Measurements from ENCODE around the gene RFC4. TPM values are rescaled to one million over a fixed set of nuclear protein-coding genes. Genes with fewer than 3 reads are reported as not detected.
"Not testable (repeated sequence)": the region's sequence is repeated elsewhere in the genome, so short reads cannot be mapped to it uniquely, and the experiment has no call there.

RFC4 gene, protein sequence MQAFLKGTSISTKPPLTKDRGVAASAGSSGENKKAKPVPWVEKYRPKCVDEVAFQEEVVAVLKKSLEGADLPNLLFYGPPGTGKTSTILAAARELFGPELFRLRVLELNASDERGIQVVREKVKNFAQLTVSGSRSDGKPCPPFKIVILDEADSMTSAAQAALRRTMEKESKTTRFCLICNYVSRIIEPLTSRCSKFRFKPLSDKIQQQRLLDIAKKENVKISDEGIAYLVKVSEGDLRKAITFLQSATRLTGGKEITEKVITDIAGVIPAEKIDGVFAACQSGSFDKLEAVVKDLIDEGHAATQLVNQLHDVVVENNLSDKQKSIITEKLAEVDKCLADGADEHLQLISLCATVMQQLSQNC
- 18.8 TPM for polyA plus RNA-seq (2012; ENCODE audit: insufficient read depth, insufficient read length, low read depth)

- H3K36me3 ChIP-seq = peaks cover 22% of the 10 kb centered on the region
- H3K27me3 ChIP-seq = no peaks in the 10 kb centered on the region
Measured at GRCh38 chr3:186806089-186807055, at the start of gene RFC4. RFC4 (minus strand) TSS chr3:186806482; CDS start chr3:186804713, 1,769 bp downstream.

DNA sequence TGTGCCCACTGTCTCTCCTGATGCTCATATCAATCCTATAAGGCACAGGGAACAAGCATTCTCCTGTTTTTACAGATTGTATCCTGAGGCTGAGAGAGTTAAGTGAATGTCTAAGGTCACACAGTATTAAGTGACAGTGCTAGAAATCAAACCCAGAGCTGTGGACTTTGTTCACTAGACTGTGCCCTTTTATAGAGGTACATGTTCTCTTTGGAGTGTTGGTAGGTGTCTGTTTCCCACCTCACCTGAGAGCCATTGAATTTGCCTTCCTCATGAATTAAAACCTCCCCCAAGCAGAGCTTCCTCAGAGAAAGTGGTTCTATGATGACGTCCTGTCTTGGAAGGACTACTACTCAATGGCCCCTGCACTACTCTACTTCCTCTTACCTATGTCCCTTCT lies 48.7 kb upstream of the RFC4 start:
- DNase-seq = no peak
- Histone ChIP-seq H3K4me1 (no peaks in the 10 kb centered on the region), H3K9me3 (no peaks in the 10 kb centered on the region; the same call in 1 of the 2 replicates), H3K36me3 (no peaks in the 10 kb centered on the region), H3K27me3 (no peaks in the 10 kb centered on the region), H3K4me3 (ENCODE audit: low read depth, low read length) (no peak overlapping the region)
- TF ChIP-seq CTCF (IDR thresholded peaks at IDR 0.05; ENCODE audit: low read depth, low read length) = no peak

More at GRCh38 chr3:186806089-186807055, at the start of gene RFC4:
- Histone ChIP-seq H3K4me1 (no peaks in the 10 kb centered on the region), H3K4me3 (ENCODE audit: low read depth, low read length) (peak within 1 kb of the TSS; percentile 85), H3K9me3 (no peaks in the 10 kb centered on the region)
- no peak for TF ChIP-seq CTCF (IDR thresholded peaks at IDR 0.05; ENCODE audit: low read depth, low read length)
- DNase-seq = peak; percentile 88

DNA sequence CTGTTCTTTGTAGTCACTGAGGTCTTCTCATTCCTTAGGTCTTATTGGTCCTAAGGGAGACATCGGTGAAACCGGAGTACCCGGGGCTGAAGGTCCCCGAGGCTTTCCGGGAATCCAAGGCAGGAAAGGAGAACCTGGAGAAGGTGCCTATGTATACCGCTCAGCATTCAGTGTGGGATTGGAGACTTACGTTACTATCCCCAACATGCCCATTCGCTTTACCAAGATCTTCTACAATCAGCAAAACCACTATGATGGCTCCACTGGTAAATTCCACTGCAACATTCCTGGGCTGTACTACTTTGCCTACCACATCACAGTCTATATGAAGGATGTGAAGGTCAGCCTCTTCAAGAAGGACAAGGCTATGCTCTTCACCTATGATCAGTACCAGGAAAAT lies 47.9 kb upstream of the RFC4 start:
- Histone ChIP-seq H3K36me3 (no peaks in the 10 kb centered on the region), H3K4me1 (no peaks in the 10 kb centered on the region), H3K9me3 (no peaks in the 10 kb centered on the region), H3K27me3 (0 out of 2 replicates have a peak, but pooled peaks cover 3% of the 10 kb centered on the region), H3K4me3 (ENCODE audit: low read depth, low read length) (no peak overlapping the region)
- DNase-seq = no peak
- TF ChIP-seq CTCF (IDR thresholded peaks at IDR 0.05; ENCODE audit: low read depth, low read length) = no peak

GRCh38 chr3:186852994-186853393 lies 46.7 kb upstream of the RFC4 start:
- Histone ChIP-seq H3K27me3 (peaks cover 13% of the 10 kb centered on the region), H3K4me3 (ENCODE audit: low read depth, low read length) (no peak overlapping the region), H3K9me3 (no peaks in the 10 kb centered on the region), H3K36me3 (no peaks in the 10 kb centered on the region), H3K4me1 (no peaks in the 10 kb centered on the region)
- DNase-seq = no peak
- TF ChIP-seq CTCF (IDR thresholded peaks at IDR 0.05; ENCODE audit: low read depth, low read length) = no peak

- not testable (repeated sequence) for H3K4me3 ChIP-seq (ENCODE audit: low read depth, low read length); DNase-seq; H3K4me1 ChIP-seq; H3K36me3 ChIP-seq; H3K9me3 ChIP-seq
- peaks cover 23% of the 10 kb centered on the region for H3K27me3 ChIP-seq
Measured at GRCh38 chr3:186851835-186852234, 45.6 kb upstream of the RFC4 start.

GRCh38 chr3:186849374-186849975 lies 43.2 kb upstream of the RFC4 start:
- TF ChIP-seq CTCF (IDR thresholded peaks at IDR 0.05; ENCODE audit: low read depth, low read length) = peak; percentile 62
- H3K36me3 ChIP-seq = no peaks in the 10 kb centered on the region
- no peak for DNase-seq
- no peaks in the 10 kb centered on the region for H3K9me3 ChIP-seq
- H3K4me3 ChIP-seq (ENCODE audit: low read depth, low read length) = no peak overlapping the region
- H3K4me1 ChIP-seq = no peaks in the 10 kb centered on the region
- peaks cover 42% of the 10 kb centered on the region for H3K27me3 ChIP-seq

Data from BE2C (cell line).